ENCODE measurements around the gene ARID2.

ARID2 gene

DNA sequence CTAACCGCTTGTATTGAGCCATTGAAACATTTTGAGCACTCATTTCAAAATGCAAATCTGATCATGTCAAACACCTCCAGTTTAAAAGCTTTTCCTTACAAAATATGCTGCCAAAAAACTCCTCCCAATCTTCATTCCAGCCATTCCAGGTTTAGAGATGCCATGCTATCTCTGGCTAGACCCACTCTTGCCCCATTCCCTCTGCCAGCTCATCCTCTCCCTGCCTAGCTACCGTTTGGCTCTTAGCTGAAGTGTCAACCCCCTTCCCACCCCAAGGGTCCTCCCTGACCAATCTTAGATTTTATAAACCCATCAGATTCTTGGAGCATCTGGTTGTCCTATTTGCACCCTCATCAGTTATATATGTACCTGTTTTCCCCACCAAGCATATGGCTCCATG, 185.9 kb downstream of the ARID2 start:
- Histone ChIP-seq H3K79me2 (no peaks in the 10 kb centered on the region), H2AFZ (no peak overlapping the region), H3K4me3 (ENCODE audit: low read depth, low read length) (no peak overlapping the region), H3K9me3 (ENCODE audit: control insufficient read depth, low read length) (no peaks in the 10 kb centered on the region), H3K4me2 (ENCODE audit: low read length) (no peak overlapping the region), H3K27ac (no peak overlapping the region), H3K4me1 (no peaks in the 10 kb centered on the region), H3K27me3 (ENCODE audit: control insufficient read depth, insufficient read depth, low read length) (no peaks in the 10 kb centered on the region), H3K9ac (no peak overlapping the region), H3K36me3 (ENCODE audit: control insufficient read depth, insufficient read depth, low read length) (peaks cover 3% of the 10 kb centered on the region)
- TF ChIP-seq CTCF (IDR thresholded peaks at IDR 0.05), result no peak

- Histone ChIP-seq H3K27ac (no peak overlapping the region), H3K4me1 (no peaks in the 10 kb centered on the region), H2AFZ (no peak overlapping the region), H3K79me2 (no peaks in the 10 kb centered on the region), H3K36me3 (ENCODE audit: control insufficient read depth, insufficient read depth, low read length) (peaks cover 3% of the 10 kb centered on the region), H3K9me3 (ENCODE audit: control insufficient read depth, low read length) (no peaks in the 10 kb centered on the region), H3K4me3 (ENCODE audit: low read depth, low read length) (no peak overlapping the region), H3K9ac (no peak overlapping the region), H3K27me3 (ENCODE audit: control insufficient read depth, insufficient read depth, low read length) (no peaks in the 10 kb centered on the region), H3K4me2 (ENCODE audit: low read length) (no peak overlapping the region)
- TF ChIP-seq CTCF (IDR thresholded peaks at IDR 0.05), result no peak
Observed at GRCh38 chr12:45918818-45919217, 189.3 kb downstream of the ARID2 start.

- Histone ChIP-seq H3K27me3 (ENCODE audit: control insufficient read depth, insufficient read depth, low read length) (no peaks in the 10 kb centered on the region), H3K9me3 (ENCODE audit: control insufficient read depth, low read length) (no peaks in the 10 kb centered on the region), H3K79me2 (no peaks in the 10 kb centered on the region), H2AFZ (no peak overlapping the region), H3K4me3 (ENCODE audit: low read depth, low read length) (no peak overlapping the region), H3K4me1 (no peaks in the 10 kb centered on the region), H3K4me2 (ENCODE audit: low read length) (no peak overlapping the region), H3K27ac (no peak overlapping the region), H3K9ac (no peak overlapping the region), H3K36me3 (ENCODE audit: control insufficient read depth, insufficient read depth, low read length) (no peaks in the 10 kb centered on the region)
- TF ChIP-seq CTCF (IDR thresholded peaks at IDR 0.05), result no peak
Observed at GRCh38 chr12:45928309-45928708, 198.8 kb downstream of the ARID2 start.

DNA sequence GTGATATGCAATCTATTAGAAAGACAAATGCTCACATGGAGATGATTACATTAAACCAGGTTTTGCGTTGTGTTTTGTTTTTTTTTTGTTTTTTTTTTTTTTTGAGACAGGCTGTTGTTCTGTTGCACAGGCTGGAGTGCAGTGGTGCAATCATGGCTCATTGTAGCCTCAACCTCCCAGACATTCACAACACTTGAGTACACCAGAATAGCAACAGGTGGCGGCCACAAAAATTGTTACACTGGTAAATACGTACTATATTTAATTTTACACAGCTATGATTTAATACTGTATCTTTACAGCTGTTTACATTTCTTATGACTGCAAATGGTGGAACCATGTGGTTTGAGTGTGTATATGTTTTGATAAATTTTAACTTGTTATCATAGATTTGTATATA, 200.9 kb downstream of the ARID2 start:
- no peaks in the 10 kb centered on the region for H3K27me3 ChIP-seq (ENCODE audit: control insufficient read depth, insufficient read depth, low read length)
- no peaks in the 10 kb centered on the region for H3K79me2 ChIP-seq
- H2AFZ ChIP-seq, result no peak overlapping the region
- H3K4me1 ChIP-seq, result no peaks in the 10 kb centered on the region
- H3K9ac ChIP-seq, result no peak overlapping the region
- TF ChIP-seq CTCF (IDR thresholded peaks at IDR 0.05), result no peak
- no peak overlapping the region for H3K4me3 ChIP-seq (ENCODE audit: low read depth, low read length)
- no peaks in the 10 kb centered on the region for H3K36me3 ChIP-seq (ENCODE audit: control insufficient read depth, insufficient read depth, low read length)
- no peaks in the 10 kb centered on the region for H3K9me3 ChIP-seq (ENCODE audit: control insufficient read depth, low read length)
- H3K27ac ChIP-seq, result no peak overlapping the region
- H3K4me2 ChIP-seq (ENCODE audit: low read length), result no peak overlapping the region

- Histone ChIP-seq H3K27me3 (ENCODE audit: control insufficient read depth, insufficient read depth, low read length) (no peaks in the 10 kb centered on the region), H3K9me3 (ENCODE audit: control insufficient read depth, low read length) (no peaks in the 10 kb centered on the region), H3K4me3 (ENCODE audit: low read depth, low read length) (no peak overlapping the region), H2AFZ (no peak overlapping the region), H3K4me1 (no peaks in the 10 kb centered on the region), H3K27ac (no peak overlapping the region), H3K79me2 (no peaks in the 10 kb centered on the region), H3K9ac (no peak overlapping the region), H3K36me3 (ENCODE audit: control insufficient read depth, insufficient read depth, low read length) (no peaks in the 10 kb centered on the region), H3K4me2 (ENCODE audit: low read length) (no peak overlapping the region)
- TF ChIP-seq CTCF (IDR thresholded peaks at IDR 0.05), result no peak
Observed at GRCh38 chr12:45933504-45933903, 204.0 kb downstream of the ARID2 start.

All from parathyroid adenoma (tissue), 2 donors.